Smooth muscle cell (in vitro differentiated cells): ENCODE measurements around the gene ASAP2. TPM values are rescaled to one million over a fixed set of nuclear protein-coding genes. Genes with fewer than 3 reads are reported as not detected.

Source experiments
- DNase-seq: peaks from one replicate; lab custom pipeline; 2025; ENCODE audit not compliant: unreplicated experiment; lab: John Stamatoyannopoulos, UW
- H2AFZ ChIP-seq: fragments of 200-600 bp; sonication (generic); 2 replicates; pipeline ENCODE4 v1.6.0; 2016; ENCODE audit warnings: antibody characterized with exemption, low read depth, mild to moderate bottlenecking
- H3F3A ChIP-seq: fragments of 200-600 bp; sonication (generic); 2 replicates; pipeline ENCODE4 v1.6.0; 2017; ENCODE audit warnings: antibody characterized with exemption, low read depth
- H3K27ac ChIP-seq: fragments of 200-600 bp; sonication (generic); 2 replicates; pipeline ENCODE4 v1.5.1; 2016; ENCODE audit warnings: low read depth, mild to moderate bottlenecking
- H3K27me3 ChIP-seq: fragments of 200-600 bp; sonication (generic); 2 replicates; pipeline ENCODE4 v1.6.1; 2016; ENCODE audit warnings: low read depth, mild to moderate bottlenecking
- H3K36me3 ChIP-seq: fragments of 200-600 bp; sonication (generic); 2 replicates; pipeline ENCODE4 v1.5.1; 2016; ENCODE audit warnings: low read depth
- H3K4me1 ChIP-seq: fragments of 200-600 bp; sonication (generic); 2 replicates; pipeline ENCODE4 v1.5.1; 2016; ENCODE audit warnings: low read depth
- H3K4me2 ChIP-seq: fragments of 200-600 bp; sonication (generic); 2 replicates; pipeline ENCODE4 v1.6.0; 2016; ENCODE audit warnings: mild to moderate bottlenecking
- H3K4me3 ChIP-seq: fragments of 200-600 bp; sonication (generic); 2 replicates; pipeline ENCODE4 v1.5.1; 2016; ENCODE audit warnings: mild to moderate bottlenecking
- H3K79me2 ChIP-seq: fragments of 200-600 bp; sonication (generic); 2 replicates; pipeline ENCODE4 v1.6.0; 2016; ENCODE audit warnings: low read depth, mild to moderate bottlenecking
- H3K9ac ChIP-seq: fragments of 200-600 bp; sonication (generic); 2 replicates; pipeline ENCODE4 v1.6.0; 2016; ENCODE audit warnings: low read depth
- H3K9me3 ChIP-seq: fragments of 200-600 bp; sonication (generic); replicated peaks from 2 replicates; pipeline ENCODE4 v1.5.1; 2016; ENCODE audit warnings: low read depth
- H4K20me1 ChIP-seq: fragments of 200-600 bp; sonication (generic); 2 replicates; pipeline ENCODE4 v1.6.0; 2016; ENCODE audit warnings: low read depth
- CTCF ChIP-seq: fragments of 200-600 bp; sonication (generic); IDR thresholded peaks from 2 replicates; pipeline ENCODE4 v1.5.1; 2017; ENCODE audit warnings: borderline replicate concordance, mild to moderate bottlenecking, antibody characterized with exemption; ENCODE audit not compliant: insufficient read depth, poor library complexity, severe bottlenecking
- WGBS: methylation state at CpG from one replicate; pipeline ENCODE4 v1.1.7; 2016; ENCODE audit warnings: low lambda C conversion rate; 5-methylcytosine and 5-hydroxymethylcytosine counted together
- polyA plus RNA-seq: library from polyadenylated mRNA; unstranded; fragments of >200 nt; fragmentation: Nextera tagmentation; extraction: Ambion mirVana; gene quantifications from 2 replicates; pipeline ENCODE4 v1.2.1, GENCODE V29; 2016
- total RNA-seq: library from RNA; depleted of rRNA; stranded (reverse); fragments of >200 nt; gene quantifications from 2 replicates; pipeline ENCODE4 v1.2.3, GENCODE V29; 2014

ASAP2 gene
- total and polyA plus RNA-seq, 2 experiments from 2014 or later, result 8.8 to 23.1 TPM

GRCh38 chr2:9249020-9249800 lies 42.6 kb downstream of the ASAP2 start:
- H3K4me1 ChIP-seq, result peaks cover 7% of the 10 kb centered on the region
- WGBS, result 57% methylated on average over 10 of the region's 10 CpGs
- no peaks in the 10 kb centered on the region for H3F3A ChIP-seq
- no peaks in the 10 kb centered on the region for H3K9me3 ChIP-seq
- H3K4me2 ChIP-seq, result peak overlapping the region; percentile 53
- H3K27me3 ChIP-seq, result no peaks in the 10 kb centered on the region
- peaks cover 9% of the 10 kb centered on the region for H4K20me1 ChIP-seq
- H3K79me2 ChIP-seq, result peaks cover 88% of the 10 kb centered on the region
- no peak overlapping the region for H3K4me3 ChIP-seq
- H3K36me3 ChIP-seq, result no peaks in the 10 kb centered on the region
- DNase-seq, result no peak
- no peak for TF ChIP-seq CTCF
- H3K27ac ChIP-seq, result peak overlapping the region; percentile 38
- no peak overlapping the region for H3K9ac ChIP-seq
- no peak overlapping the region for H2AFZ ChIP-seq

- DNase-seq, result no peak
- no peak for TF ChIP-seq CTCF
- Histone ChIP-seq H3K9ac (no peak overlapping the region), H3K4me2 (peak overlapping the region; percentile 53), H3K4me1 (peaks cover 7% of the 10 kb centered on the region), H3K27me3 (no peaks in the 10 kb centered on the region), H3K27ac (peak overlapping the region; percentile 38), H3K79me2 (peaks cover 86% of the 10 kb centered on the region), H3K36me3 (no peaks in the 10 kb centered on the region), H2AFZ (no peak overlapping the region), H3K9me3 (no peaks in the 10 kb centered on the region), H3F3A (no peaks in the 10 kb centered on the region), H3K4me3 (no peak overlapping the region), H4K20me1 (peaks cover 7% of the 10 kb centered on the region)
- WGBS, result 85% methylated on average over 4 of the region's 4 CpGs
Measured at GRCh38 chr2:9250091-9250490, 43.5 kb downstream of the ASAP2 start.

- H2AFZ ChIP-seq, result no peak overlapping the region
- no peak for TF ChIP-seq CTCF
- DNase-seq, result no peak
- H3K9ac ChIP-seq, result no peak overlapping the region
- peaks cover 7% of the 10 kb centered on the region for H3K4me1 ChIP-seq
- WGBS, result 96% methylated on average over 12 of the region's 12 CpGs
- H3K27ac ChIP-seq, result no peak overlapping the region
- no peaks in the 10 kb centered on the region for H3K36me3 ChIP-seq
- no peak overlapping the region for H3K4me2 ChIP-seq
- H3K4me3 ChIP-seq, result no peak overlapping the region
- peaks cover 86% of the 10 kb centered on the region for H3K79me2 ChIP-seq
- no peaks in the 10 kb centered on the region for H3F3A ChIP-seq
- no peaks in the 10 kb centered on the region for H3K9me3 ChIP-seq
- H3K27me3 ChIP-seq, result no peaks in the 10 kb centered on the region
- peaks cover 7% of the 10 kb centered on the region for H4K20me1 ChIP-seq
Measured at GRCh38 chr2:9250498-9251153, 44.0 kb downstream of the ASAP2 start.
